Astrocyte of the hippocampus (primary cell): ENCODE data around the gene GSTM4.
"Not testable (repeated sequence)": the region's sequence is repeated elsewhere in the genome, so short reads cannot be mapped to it uniquely, and the experiment has no call there.

Source experiments
- DNase-seq: peaks from one replicate; pipeline ENCODE4 v3.0.0; 2011; ENCODE audit warnings: low read depth, low spot score

Gene GSTM4

DNA sequence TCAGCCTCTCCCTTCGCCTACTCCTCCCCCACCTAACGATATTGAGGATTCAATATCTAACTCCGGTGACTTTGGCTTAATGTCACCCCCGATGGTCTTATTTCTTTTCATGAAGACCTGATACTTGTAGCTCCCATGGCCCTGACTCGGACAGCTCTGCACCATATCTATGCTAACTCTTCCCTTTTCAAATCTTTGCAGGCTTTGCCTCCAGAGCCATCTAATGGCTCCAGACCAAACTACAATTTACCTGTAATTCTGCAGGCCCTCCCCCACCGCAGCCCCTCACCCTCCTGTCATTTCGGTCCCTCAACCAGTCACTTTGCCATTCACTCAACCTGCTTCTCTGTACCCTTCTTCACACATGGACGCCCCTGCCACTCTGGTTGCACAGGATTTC is 48.3 kb downstream of the GSTM4 start:
- DNase-seq, result no peak

DNA sequence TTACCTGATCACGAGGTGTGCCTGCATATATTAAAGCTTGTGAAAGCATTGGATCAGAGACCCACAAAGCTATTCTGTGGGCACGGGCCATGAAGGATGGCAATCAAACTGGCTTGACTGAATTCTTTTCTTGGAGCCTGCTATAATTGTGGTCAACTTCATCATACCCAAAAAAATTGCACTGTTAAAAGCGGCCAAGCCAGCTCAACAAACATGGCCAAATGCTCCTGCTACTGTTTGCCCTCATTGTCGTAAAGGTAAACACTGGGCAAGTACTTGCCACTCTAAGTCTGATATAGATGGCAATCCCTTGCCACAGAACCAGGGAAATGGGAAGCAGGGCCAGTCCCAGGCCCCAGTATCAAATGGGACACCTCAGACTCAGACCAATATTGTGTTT is 49.5 kb downstream of the GSTM4 start:
- DNase-seq, result no peak

DNA sequence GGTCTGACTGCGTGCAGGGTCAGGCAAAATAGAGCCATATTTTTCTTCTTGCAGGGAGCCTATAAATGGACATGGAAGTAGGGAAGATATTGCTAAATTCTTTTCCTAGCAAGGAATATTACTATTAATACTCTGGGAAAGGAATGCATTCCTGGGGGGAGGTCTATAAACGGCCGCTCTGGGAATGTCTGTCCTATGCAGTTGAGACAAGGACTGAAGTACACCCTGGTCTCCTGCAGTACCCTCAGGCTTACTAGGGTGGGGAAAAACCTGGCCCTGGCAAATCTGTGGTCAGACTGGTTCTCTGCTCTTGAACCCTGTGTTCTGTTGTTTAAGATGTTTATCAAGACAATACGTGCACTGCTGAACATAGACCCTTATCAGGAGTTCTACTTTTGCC is 53.0 kb downstream of the GSTM4 start:
- DNase-seq, result peak; percentile 0

DNA sequence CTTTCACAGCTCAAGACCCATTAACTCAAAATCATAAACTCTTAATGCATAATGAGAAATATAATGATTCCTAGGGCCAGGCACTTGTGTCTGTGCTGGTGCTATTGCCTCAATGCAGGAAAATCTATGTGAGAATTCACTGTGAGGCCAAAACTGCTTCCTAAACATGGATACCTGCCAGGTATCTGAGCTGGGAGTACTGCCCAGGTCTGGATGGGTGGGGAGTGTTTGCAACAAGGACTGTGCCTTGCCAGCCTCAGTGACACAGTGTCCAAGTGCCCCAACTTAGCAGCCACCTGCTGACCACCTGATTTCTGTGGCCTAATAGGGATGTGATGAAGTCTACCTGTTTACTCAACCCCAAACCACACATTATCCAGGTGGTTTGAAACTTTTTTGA is 53.9 kb downstream of the GSTM4 start:
- DNase-seq, result not testable (repeated sequence)
